Measurements from ENCODE around the gene TRPM2. TPM values are rescaled to one million over a fixed set of nuclear protein-coding genes. Genes with fewer than 3 reads are reported as not detected.

The TRPM2 gene
- total and polyA plus RNA-seq, 2 donors (not counting 3 experiments of a cell fraction or from before 2014, with no cell fraction given), result not detected

DNA sequence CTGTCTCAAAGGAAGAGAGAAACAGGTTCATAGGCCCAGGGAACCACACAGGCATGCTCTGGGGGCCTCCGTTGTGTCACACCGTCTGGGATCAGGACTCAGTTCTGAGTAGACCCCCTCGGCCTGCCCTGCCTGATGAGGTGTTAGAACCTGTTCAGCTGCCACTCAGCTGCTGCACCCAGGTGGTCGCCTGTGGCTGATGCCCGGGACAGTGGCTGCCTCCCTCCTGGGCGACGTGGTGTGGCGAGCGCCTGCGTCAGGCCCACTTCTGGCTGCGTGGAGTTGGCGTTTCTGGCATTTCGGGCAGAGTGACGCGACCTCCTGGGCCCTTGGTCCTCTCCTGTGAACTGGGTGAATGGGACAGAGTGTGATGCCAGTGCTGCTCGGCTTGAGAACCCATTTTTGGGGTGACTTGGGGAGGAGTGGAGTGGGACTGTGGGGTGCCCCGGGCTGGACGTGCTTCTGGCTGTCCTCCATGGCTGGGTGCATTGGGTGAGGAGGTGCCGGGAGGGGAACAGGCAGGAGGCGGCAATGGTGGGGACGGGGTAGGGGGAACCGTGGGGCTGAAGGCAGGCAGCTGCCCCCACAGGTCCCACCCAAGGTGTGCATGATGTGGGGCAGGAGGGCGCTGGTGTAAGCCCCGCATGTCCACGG is 25.1 kb upstream of the TRPM2 start:
- Histone ChIP-seq H4K20me1 (replicated peaks; ENCODE audit: control insufficient read depth, extremely low read depth, insufficient read depth, low read length) (no peaks in the 10 kb centered on the region), H3K4me1 (ENCODE audit: control insufficient read depth, extremely low read depth, insufficient read depth, low read length) (no peaks in the 10 kb centered on the region), H3K9ac (replicated peaks; ENCODE audit: extremely low read depth, insufficient read depth, low read length) (no peak overlapping the region), H3K36me3 (ENCODE audit: control insufficient read depth in 2 of 2, extremely low read depth in 1 of 2, insufficient read depth in 2 of 2, low read length in 2 of 2) (peaks cover 5 to 19% of the 10 kb centered on the region in 2 experiments), H3K27ac (ENCODE audit: insufficient read depth, low read depth, low read length) (no peak overlapping the region), H3K9me1 (replicated peaks; ENCODE audit: control insufficient read depth, extremely low read depth, insufficient read depth, low read length) (no peaks in the 10 kb centered on the region), H3K9me3 (replicated peaks; ENCODE audit: control insufficient read depth, insufficient read depth, low read length) (no peaks in the 10 kb centered on the region), H3K27me3 (ENCODE audit: control insufficient read depth in 2 of 2, insufficient read depth in 2 of 2, low read length in 2 of 2) (no peaks in the 10 kb centered on the region), H2AFZ (ENCODE audit: low read depth, low read length) (no peak overlapping the region), H3K4me2 (ENCODE audit: insufficient read depth, low read length) (no peak overlapping the region), H3K4me3 (replicated peaks in 1 of 3; ENCODE audit: insufficient read depth in 1 of 3, low read depth in 1 of 3, low read length in 3 of 3) (no peak overlapping the region), H3K79me2 (ENCODE audit: control insufficient read depth, insufficient read depth, low read length) (no peaks in the 10 kb centered on the region)
- no peak for TF ChIP-seq MAX (IDR thresholded peaks at IDR 0.05; ENCODE audit: insufficient read depth, insufficient read length)
- no peak for TF ChIP-seq FOS (IDR thresholded peaks at IDR 0.05; ENCODE audit: borderline replicate concordance, insufficient read depth, low read length)
- no peak for TF ChIP-seq MYC (IDR thresholded peaks at IDR 0.05; ENCODE audit: low read depth, low read length)
- TF ChIP-seq GATA2 (IDR thresholded peaks at IDR 0.05; ENCODE audit: insufficient read depth, insufficient read length, low read depth, low read length), result no peak
- no peak for TF ChIP-seq POLR2A (IDR thresholded peaks at IDR 0.05; ENCODE audit: low read depth, low read length)
- no peak for TF ChIP-seq EZH2 (IDR thresholded peaks at IDR 0.05; ENCODE audit: borderline replicate concordance, low read depth, low read length, severe bottlenecking)
- no peak for TF ChIP-seq JUN (IDR thresholded peaks at IDR 0.05; ENCODE audit: borderline replicate concordance, insufficient read depth, insufficient read length, low read depth)
- TF ChIP-seq CTCF (IDR thresholded peaks at IDR 0.05; ENCODE audit: extremely low read depth in 1 of 2, insufficient read depth in 1 of 2, low read depth in 1 of 2, low read length in 2 of 2), result no peak
- TF ChIP-seq POLR2AphosphoS5 (IDR thresholded peaks at IDR 0.05; ENCODE audit: insufficient read depth, low read depth, low read length), result no peak
- POLR2A ChIA-PET, result no interaction called here
- no TSS peak for BruUV-seq (replicated peaks)
- DNase-seq (ENCODE audit: low read depth, low spot score) (no peak), FAIRE-seq (no peak)
- CTCF ChIA-PET, result no interaction called here
- intact Hi-C loops (cut with micrococcal nuclease) (no loop called here), dilution Hi-C loops (cut with MboI; ENCODE audit: extremely low pct_ligation_motif_present, low sequenced_read_pairs) (no loop called here)

Measured in endothelial cell of umbilical vein (primary cell).